H1 (cell line): ENCODE measurements around the gene PPP6C. TPM values are rescaled to one million over a fixed set of nuclear protein-coding genes. Genes with fewer than 3 reads are reported as not detected.

Experiments used
- CTCF ChIA-PET: fragments of 300-600 bp; sonication (Branson Sonifier 250); formaldehyde crosslinking; loops from one replicate; lab custom pipeline; 2021; ENCODE audit not compliant: partially characterized antibody; lab: Charles Lee
- POLR2A ChIA-PET: fragments of 300-600 bp; sonication (Branson Sonifier 250); formaldehyde crosslinking; loops from one replicate; lab custom pipeline; 2021; ENCODE audit warnings: inconsistent platforms; ENCODE audit not compliant: partially characterized antibody; lab: Charles Lee
- DNase-seq, 2 experiments: peaks; one replicate each; pipeline versions ENCODE4 v3.0.0 to v3.0.0-alpha.2; 2010 to 2022; ENCODE audit warnings: low spot score in 2 of 2, low read depth in 1 of 2, mixed read lengths in 1 of 2
- FAIRE-seq: peaks from 2 replicates; lab custom pipeline; 2011; peaks lifted over from hg19 to GRCh38; lab: Jason Lieb, UNC
- H2AFZ ChIP-seq: 2 replicates; pipeline ENCODE4 v1.8.1; 2012; ENCODE audit warnings: low read length, inconsistent platforms
- H2AK5ac ChIP-seq: 2 replicates; pipeline ENCODE4 v1.6.1; 2013; ENCODE audit warnings: low read depth, low read length
- H2BK120ac ChIP-seq: replicated peaks from 2 replicates; pipeline ENCODE3; 2013; ENCODE audit warnings: low read depth, low read length, inconsistent platforms
- H2BK12ac ChIP-seq: 2 replicates; pipeline ENCODE4 v1.6.1; 2013; ENCODE audit warnings: low read depth, low read length
- H2BK15ac ChIP-seq: 2 replicates; pipeline ENCODE4 v1.6.1; 2013; ENCODE audit warnings: low read length
- H2BK20ac ChIP-seq: 2 replicates; pipeline ENCODE4 v1.6.1; 2013; ENCODE audit warnings: low read length
- H2BK5ac ChIP-seq: 2 replicates; pipeline ENCODE4 v1.6.1; 2013; ENCODE audit warnings: low read depth, low read length
- H3K14ac ChIP-seq: 2 replicates; pipeline ENCODE4 v1.6.1; 2013; ENCODE audit warnings: inconsistent platforms; ENCODE audit not compliant: insufficient read length
- H3K18ac ChIP-seq: 2 replicates; pipeline ENCODE4 v1.6.1; 2013; ENCODE audit warnings: low read length; ENCODE audit errors: extremely low read depth
- H3K23ac ChIP-seq: 2 replicates; pipeline ENCODE4 v1.6.1; 2013; ENCODE audit warnings: inconsistent platforms; ENCODE audit not compliant: insufficient read length
- H3K23me2 ChIP-seq: 2 replicates; pipeline ENCODE4 v1.6.1; 2013; ENCODE audit warnings: low read depth, low read length
- H3K27ac ChIP-seq: 2 replicates; pipeline ENCODE4 v1.6.1; 2011; ENCODE audit warnings: low read depth, low read length, inconsistent platforms
- H3K27me3 ChIP-seq, 4 experiments: replicated peaks in 1 of 4; 1 replicate in 1 of 4; 2 replicates in 3 of 4; pipeline versions ENCODE4 v1.6.1 to v1.8.1; 2011 to 2013; ENCODE audit warnings: low read length in 3 of 4, mild to moderate bottlenecking in 3 of 4, inconsistent platforms in 2 of 4, mixed read lengths in 2 of 4, moderate library complexity in 1 of 4; ENCODE audit not compliant: control insufficient read depth in 3 of 4, insufficient read depth in 3 of 4; ENCODE audit errors: extremely low read depth in 1 of 4
- H3K36me3 ChIP-seq, 4 experiments: 2 replicates each; pipeline versions ENCODE4 v1.6.1 to v1.8.1; 2011 to 2013; ENCODE audit warnings: mild to moderate bottlenecking in 4 of 4, low read length in 3 of 4, moderate library complexity in 2 of 4, control low read depth in 1 of 4, inconsistent platforms in 1 of 4; ENCODE audit not compliant: insufficient read depth in 4 of 4, control insufficient read depth in 2 of 4
- H3K4ac ChIP-seq: replicated peaks from 2 replicates; pipeline ENCODE3; 2013; ENCODE audit warnings: low read length, low read depth, mixed read lengths, inconsistent platforms; ENCODE audit not compliant: insufficient read length
- H3K4me1 ChIP-seq, 4 experiments: replicated peaks in 1 of 4; 1 replicate in 1 of 4; 2 replicates in 3 of 4; pipeline versions ENCODE4 v1.6.1 to v1.8.1; 2011 to 2013; ENCODE audit warnings: low read length in 3 of 4, inconsistent platforms in 2 of 4, mixed read lengths in 1 of 4; ENCODE audit not compliant: insufficient read depth in 4 of 4, control insufficient read depth in 3 of 4
- H3K4me2 ChIP-seq, 2 experiments: 2 replicates each; pipeline versions ENCODE4 v1.6.1 to v1.8.1; 2011 to 2013; ENCODE audit warnings: low read depth in 2 of 2, low read length in 2 of 2, control low read depth in 1 of 2, inconsistent platforms in 1 of 2, mild to moderate bottlenecking in 1 of 2; ENCODE audit not compliant: insufficient read depth in 1 of 2
- H3K4me3 ChIP-seq, 4 experiments: fragments of 200-600, 300-600 bp in 1 of 4; sonication (generic), shearing (Covaris generic), sonication (Bioruptor Twin) in 1 of 4; 2 replicates each; pipeline versions ENCODE4 v1.5.1 to v1.8.1; 2011 to 2016; ENCODE audit warnings: low read length in 4 of 4, low read depth in 3 of 4, control low read depth in 2 of 4, inconsistent platforms in 2 of 4, mild to moderate bottlenecking in 2 of 4, mixed read lengths in 1 of 4, moderate library complexity in 1 of 4; ENCODE audit not compliant: insufficient read depth in 2 of 4; ENCODE audit errors: extremely low read depth in 1 of 4
- H3K56ac ChIP-seq: replicated peaks from 2 replicates; pipeline ENCODE3; 2013; ENCODE audit warnings: low read depth, mild to moderate bottlenecking, mixed read lengths, low read length, inconsistent platforms; ENCODE audit not compliant: insufficient read length
- H3K79me1 ChIP-seq: 2 replicates; pipeline ENCODE4 v1.6.1; 2013; ENCODE audit warnings: low read depth, low read length, control low read depth
- H3K79me2 ChIP-seq, 2 experiments: 2 replicates each; pipeline versions ENCODE4 v1.6.1 to v1.8.1; 2012 to 2013; ENCODE audit warnings: low read length in 2 of 2, mild to moderate bottlenecking in 2 of 2, inconsistent platforms in 1 of 2; ENCODE audit not compliant: insufficient read depth in 2 of 2, control insufficient read depth in 1 of 2
- H3K9ac ChIP-seq, 4 experiments: replicated peaks in 1 of 4; 1 replicate in 1 of 4; 2 replicates in 3 of 4; pipeline versions ENCODE4 v1.6.1 to v1.8.1; 2011 to 2013; ENCODE audit warnings: low read depth in 3 of 4, low read length in 3 of 4, control low read depth in 2 of 4, mild to moderate bottlenecking in 2 of 4, moderate library complexity in 2 of 4, inconsistent platforms in 1 of 4; ENCODE audit errors: extremely low read depth in 1 of 4
- H3K9me3 ChIP-seq, 2 experiments: 2 replicates each; pipeline versions ENCODE4 v1.6.1 to v1.8.1; 2012 to 2013; ENCODE audit warnings: mild to moderate bottlenecking in 2 of 2, moderate library complexity in 2 of 2, control low read depth in 1 of 2, inconsistent platforms in 1 of 2, low read depth in 1 of 2, low read length in 1 of 2, mixed read lengths in 1 of 2; ENCODE audit not compliant: insufficient read depth in 2 of 2
- H4K20me1 ChIP-seq, 2 experiments: replicated peaks in 1 of 2; 2 replicates each; pipeline versions ENCODE3 to v1.8.1; 2011 to 2013; ENCODE audit warnings: inconsistent platforms in 2 of 2, low read length in 2 of 2, mild to moderate bottlenecking in 1 of 2; ENCODE audit not compliant: insufficient read depth in 2 of 2, control insufficient read depth in 1 of 2
- H4K5ac ChIP-seq: 2 replicates; pipeline ENCODE4 v1.6.1; 2013; ENCODE audit warnings: low read length, low read depth, mixed read lengths, inconsistent platforms; ENCODE audit not compliant: insufficient read length
- H4K8ac ChIP-seq: 2 replicates; pipeline ENCODE4 v1.8.0; 2013; ENCODE audit warnings: mild to moderate bottlenecking, moderate library complexity, low read length, inconsistent platforms; ENCODE audit not compliant: insufficient read depth; ENCODE audit errors: extremely low read depth
- H4K91ac ChIP-seq: replicated peaks from 2 replicates; pipeline ENCODE3; 2013; ENCODE audit warnings: low read length, mixed read lengths, inconsistent platforms; ENCODE audit not compliant: insufficient read length
- CBX5 ChIP-seq: fragments of 300-800, 300-1000 bp; sonication (generic); IDR thresholded peaks from 2 replicates; pipeline ENCODE4 v1.7.1; 2016; ENCODE audit warnings: antibody characterized with exemption, low read length, low read depth
- CBX8 ChIP-seq: fragments of 300-800, 300-1000 bp; sonication (generic); IDR thresholded peaks from 2 replicates; pipeline ENCODE4 v1.7.1; 2016; ENCODE audit warnings: low read depth, low read length, borderline replicate concordance
- CHD1 ChIP-seq: IDR thresholded peaks from 2 replicates; pipeline ENCODE4 v1.6.1; 2012; ENCODE audit warnings: low read depth, low read length, improper control_type of control experiment
- CREB1 ChIP-seq: IDR thresholded peaks from 2 replicates; pipeline ENCODE4 v1.6.1; 2012; ENCODE audit warnings: inconsistent platforms
- FOSL1 ChIP-seq: IDR thresholded peaks from 2 replicates; pipeline ENCODE4 v1.6.1; 2011; ENCODE audit warnings: mild to moderate bottlenecking, low read depth, low read length, moderate library complexity; ENCODE audit not compliant: insufficient read depth
- GABPA ChIP-seq: IDR thresholded peaks from 2 replicates; pipeline ENCODE4 v1.6.1; 2011; ENCODE audit warnings: mild to moderate bottlenecking, low read length, moderate library complexity, borderline replicate concordance; ENCODE audit not compliant: insufficient read depth
- HDAC2 ChIP-seq, 2 experiments: fragments of 300-600 bp in 1 of 2; sonication (generic) in 1 of 2; IDR thresholded peaks; 2 replicates each; pipeline ENCODE4 v1.6.1; 2011 to 2012; ENCODE audit warnings: low read depth in 2 of 2, low read length in 2 of 2, mild to moderate bottlenecking in 2 of 2, moderate library complexity in 2 of 2, borderline replicate concordance in 1 of 2, inconsistent platforms in 1 of 2
- KDM1A ChIP-seq: fragments of 200-600, 300-600 bp; sonication (generic); IDR thresholded peaks from 2 replicates; pipeline ENCODE4 v1.7.1; 2016; ENCODE audit warnings: mild to moderate bottlenecking, low read length, borderline replicate concordance
- KDM5A ChIP-seq: fragments of 200-600 bp; IDR thresholded peaks from 2 replicates; pipeline ENCODE4 v1.7.1; 2012; ENCODE audit warnings: mild to moderate bottlenecking, low read length, inconsistent platforms, mixed read lengths
- NANOG ChIP-seq: IDR thresholded peaks from 2 replicates; pipeline ENCODE4 v1.6.1; 2011; ENCODE audit warnings: low read length, low read depth, mild to moderate bottlenecking, inconsistent platforms; ENCODE audit not compliant: insufficient read depth, poor library complexity, severe bottlenecking
- NRF1 ChIP-seq: IDR thresholded peaks from 2 replicates; pipeline ENCODE4 v1.6.1; 2011; ENCODE audit warnings: mild to moderate bottlenecking, low read depth, low read length, improper control_type of control experiment
- POLR2AphosphoS5 ChIP-seq: IDR thresholded peaks from 2 replicates; pipeline ENCODE4 v1.6.1; 2011; ENCODE audit warnings: low read depth, low read length
- SAP30 ChIP-seq: fragments of 300-600 bp; sonication (generic); IDR thresholded peaks from 2 replicates; pipeline ENCODE4 v1.7.1; 2012; ENCODE audit warnings: low read length, moderate library complexity, mild to moderate bottlenecking, inconsistent platforms; ENCODE audit not compliant: insufficient read depth, insufficient replicate concordance
- SIX5 ChIP-seq: IDR thresholded peaks from 2 replicates; pipeline ENCODE4 v1.6.1; 2011; ENCODE audit warnings: mild to moderate bottlenecking, low read depth, low read length
- SRF ChIP-seq: IDR thresholded peaks from 2 replicates; pipeline ENCODE4 v1.6.1; 2011; ENCODE audit warnings: mild to moderate bottlenecking, low read depth, low read length, moderate library complexity
- WGBS, 2 experiments: shearing (Covaris generic) in 1 of 2; methylation state at CpG; one replicate each; pipeline versions ENCODE4 v1.1.6 to v1.1.7; 2013 to 2015; ENCODE audit warnings: low lambda C conversion rate in 2 of 2, mixed read lengths in 2 of 2, inconsistent platforms in 1 of 2, low coverage in 1 of 2, missing lambda C conversion rate in 1 of 2; ENCODE audit not compliant: insufficient replicate concordance in 2 of 2, insufficient coverage in 1 of 2, insufficient read length in 1 of 2; ENCODE audit errors: extremely low coverage in 1 of 2, missing lambda C conversion rate in 1 of 2; 5-methylcytosine and 5-hydroxymethylcytosine counted together
- polyA plus RNA-seq, 7 experiments: library from polyadenylated mRNA; depleted of rRNA in 3 of 7; stranded (reverse) in 5 of 7; unstranded in 2 of 7; fragments of >200 nt in 5 of 7; fragments of 200-250 nt in 2 of 7; gene quantifications; 1 replicate in 5 of 7; 2 replicates in 1 of 7; 4 replicates in 1 of 7; pipeline versions ENCODE4 v1.2.1 to v1.2.3, GENCODE V29; 2011 to 2013; ENCODE audit warnings: missing spikeins in 2 of 7, mixed read lengths in 2 of 7
- total RNA-seq: library from RNA; stranded (reverse); fragmentation: NEBNext Ultra II Directional; extraction: Animal tissue kit (Norgen Biotek cat#: 25700); gene quantifications from 2 replicates; pipeline ENCODE4 v1.2.1, GENCODE V29; 2021

PPP6C gene
- total and polyA plus RNA-seq, 2 of the 8 experiments (the other 6 are each of a cell fraction or from before 2014, with no cell fraction given), result 22.8 to 52.3 TPM

DNA sequence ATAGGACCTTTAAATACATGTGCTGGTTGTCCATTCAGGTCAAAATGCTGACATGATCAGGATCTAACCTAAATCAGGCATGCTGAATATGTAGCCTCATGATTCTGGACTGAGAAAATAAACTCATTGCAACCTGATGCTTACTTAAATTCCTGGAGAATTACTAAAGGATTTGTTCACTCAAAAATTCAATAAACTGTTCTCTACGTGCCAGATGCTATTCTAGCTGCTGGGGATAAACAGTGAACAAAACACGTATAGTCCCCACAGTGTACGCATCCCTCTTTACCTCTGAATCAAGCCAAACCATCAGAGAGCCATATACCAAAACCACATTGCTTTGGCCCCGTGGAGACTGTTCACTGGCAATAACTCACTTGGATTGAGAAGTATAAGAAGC lies 52.4 kb downstream of the PPP6C start:
- H2BK15ac ChIP-seq, result no peak overlapping the region
- no peak overlapping the region for H3K14ac ChIP-seq
- no peaks in the 10 kb centered on the region for H3K4me1 ChIP-seq
- no peak overlapping the region for H3K4me2 ChIP-seq
- no peaks in the 10 kb centered on the region for H3K27me3 ChIP-seq
- CTCF ChIA-PET, result no interaction called here
- H3K56ac ChIP-seq, result no peak overlapping the region
- H3K23ac ChIP-seq, result no peak overlapping the region
- 97% methylated on average over 4 of the region's 4 CpGs; no CpG with 5 or more reads in 1 of the 2 experiments for WGBS, 2 experiments
- H3K79me1 ChIP-seq, result peaks cover 3% of the 10 kb centered on the region; the same call in 1 of the 2 replicates
- no peak overlapping the region for H3K18ac ChIP-seq
- no peaks in the 10 kb centered on the region for H3K23me2 ChIP-seq
- no peak overlapping the region for H2BK5ac ChIP-seq
- peaks cover 0 to 12% (median 2%) of the 10 kb centered on the region in 4 experiments; a peak in 4 of 8 replicates for H3K36me3 ChIP-seq
- no peak for FAIRE-seq
- POLR2A ChIA-PET, result no interaction called here
- H2AFZ ChIP-seq, result no peak overlapping the region
- no peak overlapping the region for H4K8ac ChIP-seq
- no peak overlapping the region for H3K9ac ChIP-seq
- H3K4ac ChIP-seq, result no peak overlapping the region
- H3K4me3 ChIP-seq, result no peak overlapping the region
- peaks cover 0 to 3% of the 10 kb centered on the region in 2 experiments for H4K20me1 ChIP-seq
- no peak for DNase-seq
- no peak overlapping the region for H3K27ac ChIP-seq
- H3K79me2 ChIP-seq, result peaks cover 3 to 69% of the 10 kb centered on the region in 2 experiments; a peak in 3 of 4 replicates
- H2BK20ac ChIP-seq, result no peak overlapping the region
- no peak overlapping the region for H2BK12ac ChIP-seq
- H4K5ac ChIP-seq, result no peak overlapping the region
- no peak overlapping the region for H4K91ac ChIP-seq
- H3K9me3 ChIP-seq, result no peaks in the 10 kb centered on the region
- no peak overlapping the region for H2BK120ac ChIP-seq
- H2AK5ac ChIP-seq, result no peak overlapping the region
- no peak for TF ChIP-seq HDAC2 (IDR thresholded peaks at IDR 0.05; ENCODE audit: borderline replicate concordance in 1 of 2, low read depth in 2 of 2, low read length in 2 of 2)
- no peak for TF ChIP-seq CHD1
- TF ChIP-seq POLR2AphosphoS5, result no peak
- TF ChIP-seq KDM1A, result no peak
- no peak for TF ChIP-seq NANOG
- no peak for TF ChIP-seq CBX5
- TF ChIP-seq GABPA, result no peak
- no peak for TF ChIP-seq SAP30
- TF ChIP-seq CREB1, result no peak
- TF ChIP-seq SIX5, result no peak
- no peak for TF ChIP-seq NRF1
- TF ChIP-seq SRF, result no peak
- no peak for TF ChIP-seq FOSL1
- no peak for TF ChIP-seq KDM5A
- no peak for TF ChIP-seq CBX8
